ENCODE results near the gene TPBG.
"Not testable (repeated sequence)": the region's sequence is repeated elsewhere in the genome, so short reads cannot be mapped to it uniquely, and the experiment has no call there.

The TPBG gene

GRCh38 chr6:82380566-82381185 lies 17.1 kb downstream of the TPBG start:
- no peak for DNase-seq

GRCh38 chr6:82381278-82381677 lies 17.7 kb downstream of the TPBG start:
- DNase-seq: no peak

GRCh38 chr6:82385102-82385501 lies 21.5 kb downstream of the TPBG start:
- DNase-seq: no peak

GRCh38 chr6:82385546-82385945 lies 21.9 kb downstream of the TPBG start:
- DNase-seq: no peak

GRCh38 chr6:82385961-82386360 lies 22.3 kb downstream of the TPBG start:
- DNase-seq: no peak

- not testable (repeated sequence) for DNase-seq
Measured at GRCh38 chr6:82394770-82395169, 31.2 kb downstream of the TPBG start.

GRCh38 chr6:82396964-82397751 lies 33.5 kb downstream of the TPBG start:
- no peak for DNase-seq

GRCh38 chr6:82397962-82398692 lies 34.5 kb downstream of the TPBG start:
- DNase-seq: no peak

GRCh38 chr6:82408952-82409431 lies 45.4 kb downstream of the TPBG start:
- DNase-seq: no peak

- DNase-seq: no peak
Measured at GRCh38 chr6:82410151-82410648, 46.6 kb downstream of the TPBG start.

GRCh38 chr6:82413868-82414267 lies 50.3 kb downstream of the TPBG start:
- DNase-seq: no peak

- DNase-seq: no peak
Measured at GRCh38 chr6:82415820-82416219, 52.2 kb downstream of the TPBG start.

GRCh38 chr6:82416346-82416745 lies 52.7 kb downstream of the TPBG start:
- no peak for DNase-seq

Measured in stimulated activated CD4-positive, alpha-beta T cell treated with anti-CD3 and anti-CD28 coated beads, Interleukin-4, amount 100 ng/mL, for 4 hours (primary cell).